ENCODE data around the gene TMEM236. TPM values are rescaled to one million over a fixed set of nuclear protein-coding genes. Genes with fewer than 3 reads are reported as not detected.

The TMEM236 gene
- polyA plus RNA-seq, 1 experiment: 0.02 TPM

DNA sequence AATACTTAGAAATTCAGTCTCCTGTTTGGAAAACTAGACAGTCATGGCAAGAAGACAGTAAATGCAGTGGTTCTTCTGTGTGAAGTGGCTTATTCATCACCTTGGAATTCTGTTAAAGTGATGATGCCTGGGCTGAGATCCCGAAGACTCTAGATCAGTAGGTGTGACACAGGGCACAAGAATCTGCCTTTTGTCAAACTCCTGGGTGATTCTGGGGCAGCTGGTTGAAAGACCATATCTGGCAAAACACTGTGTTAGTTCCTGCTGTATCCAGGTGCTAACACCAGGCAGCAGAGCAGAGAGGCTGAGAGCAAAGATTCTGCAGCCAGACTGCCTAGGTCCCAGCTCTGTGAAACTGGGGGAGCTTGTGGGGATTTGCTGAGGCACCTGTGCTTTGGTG lies 83.7 kb downstream of the TMEM236 start:
- Histone ChIP-seq H3K27ac (ENCODE audit: low read depth, low read length) (no peak overlapping the region), H3K27me3 (ENCODE audit: control insufficient read depth, insufficient read depth, low read length) (no peaks in the 10 kb centered on the region), H3K4me3 (ENCODE audit: low read depth, low read length) (no peak overlapping the region), H3K9me3 (ENCODE audit: control insufficient read depth, insufficient read depth, low read length) (no peaks in the 10 kb centered on the region)
- ChIA-PET POLR2A (no interaction called here), CTCF (interaction anchor here (1.2 kb wide), 2 partner anchors 11 to 381 kb away, joined by 5 read pairs; no protein-coding TSS in a partner anchor)
- peak; percentile 58 for DNase-seq (ENCODE audit: low read depth, low spot score)
- TF ChIP-seq, protein P1, sequence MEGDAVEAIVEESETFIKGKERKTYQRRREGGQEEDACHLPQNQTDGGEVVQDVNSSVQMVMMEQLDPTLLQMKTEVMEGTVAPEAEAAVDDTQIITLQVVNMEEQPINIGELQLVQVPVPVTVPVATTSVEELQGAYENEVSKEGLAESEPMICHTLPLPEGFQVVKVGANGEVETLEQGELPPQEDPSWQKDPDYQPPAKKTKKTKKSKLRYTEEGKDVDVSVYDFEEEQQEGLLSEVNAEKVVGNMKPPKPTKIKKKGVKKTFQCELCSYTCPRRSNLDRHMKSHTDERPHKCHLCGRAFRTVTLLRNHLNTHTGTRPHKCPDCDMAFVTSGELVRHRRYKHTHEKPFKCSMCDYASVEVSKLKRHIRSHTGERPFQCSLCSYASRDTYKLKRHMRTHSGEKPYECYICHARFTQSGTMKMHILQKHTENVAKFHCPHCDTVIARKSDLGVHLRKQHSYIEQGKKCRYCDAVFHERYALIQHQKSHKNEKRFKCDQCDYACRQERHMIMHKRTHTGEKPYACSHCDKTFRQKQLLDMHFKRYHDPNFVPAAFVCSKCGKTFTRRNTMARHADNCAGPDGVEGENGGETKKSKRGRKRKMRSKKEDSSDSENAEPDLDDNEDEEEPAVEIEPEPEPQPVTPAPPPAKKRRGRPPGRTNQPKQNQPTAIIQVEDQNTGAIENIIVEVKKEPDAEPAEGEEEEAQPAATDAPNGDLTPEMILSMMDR (IDR thresholded peaks at IDR 0.05; ENCODE audit: low read depth, low read length): peak; percentile 23

DNA sequence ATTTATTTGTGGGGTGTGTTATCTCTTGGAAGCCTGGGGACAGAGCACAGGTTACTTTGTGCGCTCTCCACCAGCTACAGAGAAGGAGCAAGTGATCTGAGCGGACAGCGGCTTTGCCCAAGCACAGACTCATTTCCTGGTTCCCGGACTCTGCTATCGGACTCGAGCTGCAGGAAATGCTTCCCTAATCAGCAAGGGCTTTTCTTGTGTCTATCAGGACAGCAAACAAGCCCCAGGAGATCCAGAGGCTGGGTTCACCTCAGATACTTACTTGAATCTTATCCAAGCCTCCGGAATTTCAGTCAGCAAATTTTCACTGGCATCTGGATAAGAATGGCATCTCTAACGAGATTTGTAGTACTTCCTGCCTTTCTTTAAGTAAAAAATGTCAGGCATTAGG lies 84.9 kb downstream of the TMEM236 start:
- no peak overlapping the region for H3K27ac ChIP-seq (ENCODE audit: low read depth, low read length)
- TF ChIP-seq, protein P1 (IDR thresholded peaks at IDR 0.05; ENCODE audit: low read depth, low read length): no peak
- ChIA-PET CTCF (interaction anchor here (0.7 kb wide), 1 partner anchor 373 kb away, joined by 3 read pairs; no protein-coding TSS in a partner anchor), POLR2A (no interaction called here)
- peak overlapping the region; percentile 35 for H3K4me3 ChIP-seq (ENCODE audit: low read depth, low read length)
- H3K27me3 ChIP-seq (ENCODE audit: control insufficient read depth, insufficient read depth, low read length): no peaks in the 10 kb centered on the region
- DNase-seq (ENCODE audit: low read depth, low spot score): peak; percentile 2
- no peaks in the 10 kb centered on the region for H3K9me3 ChIP-seq (ENCODE audit: control insufficient read depth, insufficient read depth, low read length)

DNA sequence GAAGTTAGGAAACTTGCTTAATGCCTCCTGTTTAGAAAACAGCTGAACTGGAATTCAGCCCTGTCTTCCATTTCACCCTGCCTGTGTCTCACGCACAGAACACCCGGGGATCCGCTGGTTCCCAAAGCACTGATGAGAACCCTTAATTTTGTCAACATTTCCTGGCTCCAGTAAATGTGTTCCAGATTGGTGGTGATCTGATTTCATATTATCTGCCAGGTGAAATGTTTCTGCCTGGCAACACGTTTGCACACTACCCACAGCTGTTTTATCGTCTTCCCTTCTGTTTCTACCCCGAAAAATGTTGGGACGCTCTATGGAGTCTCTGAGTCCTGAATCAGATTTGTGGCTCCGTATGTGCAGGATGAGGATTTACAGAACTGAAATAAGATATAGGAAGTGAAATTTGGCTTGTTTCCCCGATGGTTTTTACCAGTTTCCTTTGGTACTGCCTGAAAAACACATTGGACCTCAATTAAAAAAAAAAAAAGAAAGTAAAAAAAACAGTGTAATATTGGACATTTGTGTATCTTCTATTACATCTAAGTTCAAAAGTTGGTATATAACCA lies 86.2 kb downstream of the TMEM236 start:
- H3K27me3 ChIP-seq (ENCODE audit: control insufficient read depth, insufficient read depth, low read length): no peaks in the 10 kb centered on the region
- no peak for DNase-seq (ENCODE audit: low read depth, low spot score)
- TF ChIP-seq, protein P1 (IDR thresholded peaks at IDR 0.05; ENCODE audit: low read depth, low read length): no peak
- H3K27ac ChIP-seq (ENCODE audit: low read depth, low read length): no peak overlapping the region
- H3K9me3 ChIP-seq (ENCODE audit: control insufficient read depth, insufficient read depth, low read length): no peaks in the 10 kb centered on the region
- POLR2A ChIA-PET: no interaction called here
- no peak overlapping the region for H3K4me3 ChIP-seq (ENCODE audit: low read depth, low read length)
- CTCF ChIA-PET: interaction anchor here (0.9 to 1.7 kb wide), 4 partner anchors 10 to 401 kb away, joined by 3 to 5 read pairs (median 4); no protein-coding TSS in a partner anchor

DNA sequence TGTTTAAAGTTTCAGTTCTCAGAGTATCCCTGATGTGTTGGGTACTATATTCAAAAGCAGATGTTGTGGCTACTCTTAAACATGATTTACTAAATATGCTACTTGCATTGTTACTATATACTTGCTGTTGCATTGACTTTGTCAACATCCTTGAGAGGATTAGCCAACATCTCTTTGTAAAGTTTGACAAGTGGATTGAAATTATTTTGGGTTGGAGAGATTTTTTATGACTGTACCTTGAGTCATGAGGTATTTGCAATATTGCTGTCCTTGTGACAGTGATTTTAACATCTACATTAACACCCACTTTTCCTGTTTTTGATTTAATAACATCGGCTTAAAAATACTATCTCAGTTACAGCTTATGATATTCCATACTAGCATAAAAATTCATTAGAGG lies 89.0 kb downstream of the TMEM236 start:
- Histone ChIP-seq H3K9me3 (ENCODE audit: control insufficient read depth, insufficient read depth, low read length) (no peaks in the 10 kb centered on the region), H3K27ac (ENCODE audit: low read depth, low read length) (no peak overlapping the region), H3K27me3 (ENCODE audit: control insufficient read depth, insufficient read depth, low read length) (peaks cover 2% of the 10 kb centered on the region), H3K4me3 (ENCODE audit: low read depth, low read length) (no peak overlapping the region)
- ChIA-PET CTCF (no interaction called here), POLR2A (no interaction called here)
- TF ChIP-seq, protein P1 (IDR thresholded peaks at IDR 0.05; ENCODE audit: low read depth, low read length): no peak
- no peak for DNase-seq (ENCODE audit: low read depth, low spot score)

DNA sequence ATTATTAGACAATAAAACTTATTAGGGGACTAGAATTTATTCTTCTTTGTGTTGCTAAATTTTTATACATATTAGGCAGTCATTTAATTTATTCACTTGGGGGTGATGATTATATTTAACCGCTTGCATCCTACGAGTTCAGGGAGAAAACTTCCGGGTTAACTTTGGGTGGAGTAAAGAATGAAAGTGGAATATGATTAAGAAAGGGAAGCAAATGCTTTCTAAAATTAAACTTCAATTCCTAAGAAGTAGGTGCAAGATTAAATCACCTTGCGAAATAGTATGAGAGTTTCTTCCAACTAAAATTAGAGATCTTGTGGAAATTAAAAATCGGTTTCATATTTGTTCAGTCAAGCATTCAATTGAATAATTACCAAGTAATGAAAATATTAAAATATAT lies 90.6 kb downstream of the TMEM236 start:
- H3K9me3 ChIP-seq (ENCODE audit: control insufficient read depth, insufficient read depth, low read length): no peaks in the 10 kb centered on the region
- TF ChIP-seq, protein P1 (IDR thresholded peaks at IDR 0.05; ENCODE audit: low read depth, low read length): no peak
- ChIA-PET CTCF (interaction anchor here (9.4 kb wide), 1 partner anchor 374 kb away, joined by 153 read pairs; no protein-coding TSS in a partner anchor), POLR2A (no interaction called here)
- peaks cover 2% of the 10 kb centered on the region for H3K27me3 ChIP-seq (ENCODE audit: control insufficient read depth, insufficient read depth, low read length)
- H3K27ac ChIP-seq (ENCODE audit: low read depth, low read length): no peak overlapping the region
- H3K4me3 ChIP-seq (ENCODE audit: low read depth, low read length): no peak overlapping the region
- DNase-seq (ENCODE audit: low read depth, low spot score): no peak

Measured in AG04450 (cell line).